Cardiac fibroblast (primary cell): ENCODE data around the gene DUSP12.
A peak's percentile ranks its signal among the peaks of the same experiment; 100 is the strongest.

ENCODE experiments used
- DNase-seq, 2 donors: peaks; one replicate each; pipeline versions ENCODE4 v3.0.0 to v3.0.0-alpha.2; 2010; ENCODE audit warnings: low read depth in 2 of 2
- H3K4me3 ChIP-seq, 2 donors: replicated peaks in 1 of 2; 1 replicate in 1 of 2; 2 replicates in 1 of 2; pipeline ENCODE4 v1.5.1; 2011; ENCODE audit warnings: low read depth in 2 of 2, low read length in 2 of 2, mild to moderate bottlenecking in 2 of 2, moderate library complexity in 1 of 2
- TF ChIP-seq, protein P1 (sequence below): IDR thresholded peaks from one replicate; pipeline ENCODE4 v1.5.1; 2011; ENCODE audit warnings: low read depth, mild to moderate bottlenecking, low read length, inconsistent platforms

DUSP12 gene

DNA sequence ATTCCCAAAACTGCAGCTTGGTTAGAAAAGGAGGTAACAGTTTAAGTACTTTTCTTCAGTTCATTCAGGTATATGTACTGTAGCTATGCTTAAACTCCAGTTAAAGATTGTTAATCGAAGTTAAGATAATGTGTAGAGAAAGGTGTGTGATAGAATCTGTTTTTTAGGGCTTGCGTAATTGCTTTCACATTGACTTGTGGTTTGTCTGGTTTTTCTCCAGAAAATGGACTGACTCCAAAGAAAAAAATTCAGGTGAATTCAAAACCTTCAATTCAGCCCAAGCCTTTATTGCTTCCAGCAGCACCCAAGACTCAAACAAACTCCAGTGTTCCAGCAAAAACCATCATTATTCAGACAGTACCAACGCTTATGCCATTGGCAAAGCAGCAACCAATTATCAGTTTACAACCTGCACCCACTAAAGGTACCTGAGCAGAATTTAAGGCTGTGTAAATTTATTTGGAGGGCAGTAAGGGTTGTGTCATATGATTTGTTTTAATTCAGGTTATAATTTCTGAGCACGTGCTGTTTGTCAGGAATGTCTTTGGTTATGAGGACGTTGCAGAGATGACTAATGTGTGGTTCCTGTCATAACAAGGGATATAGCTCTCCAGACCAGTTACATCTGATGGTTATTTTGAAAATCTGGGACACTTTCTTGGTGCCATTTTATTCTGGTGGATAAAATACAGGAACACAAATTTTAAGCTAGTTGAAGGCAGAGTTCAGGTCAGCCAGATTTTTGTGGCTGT, 42.5 kb downstream of the DUSP12 start:
- TF ChIP-seq, protein P1, sequence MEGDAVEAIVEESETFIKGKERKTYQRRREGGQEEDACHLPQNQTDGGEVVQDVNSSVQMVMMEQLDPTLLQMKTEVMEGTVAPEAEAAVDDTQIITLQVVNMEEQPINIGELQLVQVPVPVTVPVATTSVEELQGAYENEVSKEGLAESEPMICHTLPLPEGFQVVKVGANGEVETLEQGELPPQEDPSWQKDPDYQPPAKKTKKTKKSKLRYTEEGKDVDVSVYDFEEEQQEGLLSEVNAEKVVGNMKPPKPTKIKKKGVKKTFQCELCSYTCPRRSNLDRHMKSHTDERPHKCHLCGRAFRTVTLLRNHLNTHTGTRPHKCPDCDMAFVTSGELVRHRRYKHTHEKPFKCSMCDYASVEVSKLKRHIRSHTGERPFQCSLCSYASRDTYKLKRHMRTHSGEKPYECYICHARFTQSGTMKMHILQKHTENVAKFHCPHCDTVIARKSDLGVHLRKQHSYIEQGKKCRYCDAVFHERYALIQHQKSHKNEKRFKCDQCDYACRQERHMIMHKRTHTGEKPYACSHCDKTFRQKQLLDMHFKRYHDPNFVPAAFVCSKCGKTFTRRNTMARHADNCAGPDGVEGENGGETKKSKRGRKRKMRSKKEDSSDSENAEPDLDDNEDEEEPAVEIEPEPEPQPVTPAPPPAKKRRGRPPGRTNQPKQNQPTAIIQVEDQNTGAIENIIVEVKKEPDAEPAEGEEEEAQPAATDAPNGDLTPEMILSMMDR: no peak
- DNase-seq: peak; percentile 13 to 56
- no peak overlapping the region for H3K4me3 ChIP-seq

DNA sequence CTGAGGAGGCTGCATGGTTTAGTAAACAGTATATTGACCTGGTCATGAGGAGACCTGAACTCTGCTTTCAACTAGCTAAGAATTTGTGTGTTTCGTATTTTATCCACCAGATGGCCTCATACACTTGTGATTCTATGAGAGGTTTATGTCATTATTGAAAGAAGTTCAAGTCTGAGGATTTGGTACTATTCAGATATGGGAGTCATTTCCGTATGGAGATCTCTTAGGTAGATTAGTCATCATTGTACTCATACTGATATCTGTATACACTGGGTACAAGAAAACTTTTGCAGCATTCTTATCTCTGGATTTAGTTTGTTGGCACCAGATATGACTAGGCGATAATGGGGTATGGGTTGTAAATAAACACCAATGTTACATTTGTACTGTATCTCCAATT, 43.2 kb downstream of the DUSP12 start:
- DNase-seq: peak; percentile 78 to 91
- TF ChIP-seq, protein P1: peak; percentile 43
- no peak overlapping the region for H3K4me3 ChIP-seq

DNA sequence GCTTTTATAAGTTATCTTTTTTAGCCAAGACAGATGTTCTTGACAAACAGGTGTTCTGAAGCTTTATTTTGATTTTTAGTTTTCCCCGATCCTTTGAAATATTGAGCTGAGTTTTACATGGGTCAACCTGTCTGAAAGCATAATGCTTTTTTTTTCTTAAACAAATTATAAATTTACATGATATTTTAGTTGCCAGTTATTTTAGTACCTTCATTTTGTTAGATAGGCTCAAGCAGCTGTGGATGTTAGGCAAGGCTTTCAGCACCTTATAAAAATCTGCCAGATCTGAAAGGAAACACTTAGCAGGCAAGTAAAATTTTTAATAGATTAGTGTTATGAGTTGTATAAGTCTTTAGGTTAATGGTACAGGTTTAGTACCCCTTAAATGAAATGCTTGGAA, 50.2 kb downstream of the DUSP12 start:
- TF ChIP-seq, protein P1: no peak

DNA sequence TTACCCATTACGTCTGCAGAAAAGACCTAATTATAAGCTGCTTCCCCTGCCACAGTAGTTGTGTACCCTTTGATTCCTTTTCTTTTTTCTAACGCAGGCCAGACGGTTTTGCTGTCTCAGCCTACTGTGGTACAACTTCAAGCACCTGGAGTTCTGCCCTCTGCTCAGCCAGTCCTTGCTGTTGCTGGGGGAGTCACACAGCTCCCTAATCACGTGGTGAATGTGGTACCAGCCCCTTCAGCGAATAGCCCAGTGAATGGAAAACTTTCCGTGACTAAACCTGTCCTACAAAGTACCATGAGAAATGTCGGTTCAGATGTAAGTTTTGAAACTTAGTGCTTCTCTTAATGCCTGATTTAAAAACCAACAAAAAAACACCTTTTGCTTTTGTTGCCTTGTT, 52.4 kb downstream of the DUSP12 start:
- TF ChIP-seq, protein P1: no peak
- DNase-seq: no peak
- no peak overlapping the region for H3K4me3 ChIP-seq

More for the DNA sequence above, 50.2 kb downstream of the DUSP12 start:
- no peak for DNase-seq
- no peak overlapping the region for H3K4me3 ChIP-seq

DNA sequence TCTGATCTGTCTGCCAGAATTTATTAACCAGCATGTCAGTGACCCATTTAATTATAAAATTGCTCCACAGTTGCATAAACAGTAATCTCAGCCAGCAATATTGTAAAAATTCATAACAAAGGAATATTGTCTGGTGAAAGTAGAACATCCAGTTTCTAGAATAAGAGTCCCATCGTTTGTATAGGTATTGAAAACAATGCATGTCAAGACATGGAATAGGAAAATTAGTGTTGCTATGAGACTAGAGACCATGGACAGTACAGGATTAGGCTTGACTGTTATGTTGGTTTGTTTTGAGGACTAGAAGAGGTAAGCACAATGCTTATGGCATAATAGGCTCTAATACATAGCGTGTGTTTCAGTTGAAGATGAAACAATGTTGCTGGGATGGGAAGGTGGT, 53.6 kb downstream of the DUSP12 start:
- no peak overlapping the region for H3K4me3 ChIP-seq
- no peak for DNase-seq
- TF ChIP-seq, protein P1: no peak

DNA sequence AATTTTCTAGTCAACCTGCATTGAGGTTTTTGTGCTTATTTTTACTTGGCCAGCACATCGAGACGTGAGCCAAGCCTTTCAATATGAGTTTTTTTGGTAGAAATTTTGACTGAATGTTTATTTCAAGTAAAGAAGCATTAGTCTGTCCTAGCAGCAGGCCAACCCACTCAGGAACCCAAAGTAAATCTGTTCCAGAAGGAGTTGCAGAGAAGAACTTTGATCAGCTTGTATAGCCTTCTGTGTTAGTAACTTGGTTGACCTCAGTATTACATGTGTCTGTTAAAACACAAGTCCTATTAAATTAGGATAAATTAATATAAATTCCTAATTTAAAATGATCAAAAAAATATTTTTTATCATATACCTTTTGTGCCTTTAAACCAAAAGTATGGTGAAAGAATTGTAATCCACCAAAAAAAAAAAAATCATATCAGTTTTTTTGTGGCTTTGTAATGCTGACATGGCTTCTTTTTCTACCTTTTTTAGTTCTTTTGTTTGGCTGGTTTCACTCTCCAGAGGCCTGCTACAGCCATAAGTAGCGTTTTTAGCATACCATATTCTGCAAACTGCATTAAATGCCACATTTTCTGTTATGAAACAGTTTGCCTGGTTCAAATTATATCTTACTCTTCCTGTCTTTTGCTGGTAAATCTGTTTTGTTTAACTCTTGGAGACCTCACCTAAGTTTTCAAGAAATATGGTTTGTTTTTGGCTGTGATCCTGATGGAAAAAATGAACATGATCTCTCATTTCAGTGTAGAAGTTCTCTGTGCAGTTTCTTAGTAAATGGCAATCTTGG, 56.0 kb downstream of the DUSP12 start:
- peak in 1 of 2 donors; percentile 25 for DNase-seq
- H3K4me3 ChIP-seq: no peak overlapping the region
- TF ChIP-seq, protein P1: no peak
